ENCODE results near the gene SEZ6L.

SEZ6L gene

DNA sequence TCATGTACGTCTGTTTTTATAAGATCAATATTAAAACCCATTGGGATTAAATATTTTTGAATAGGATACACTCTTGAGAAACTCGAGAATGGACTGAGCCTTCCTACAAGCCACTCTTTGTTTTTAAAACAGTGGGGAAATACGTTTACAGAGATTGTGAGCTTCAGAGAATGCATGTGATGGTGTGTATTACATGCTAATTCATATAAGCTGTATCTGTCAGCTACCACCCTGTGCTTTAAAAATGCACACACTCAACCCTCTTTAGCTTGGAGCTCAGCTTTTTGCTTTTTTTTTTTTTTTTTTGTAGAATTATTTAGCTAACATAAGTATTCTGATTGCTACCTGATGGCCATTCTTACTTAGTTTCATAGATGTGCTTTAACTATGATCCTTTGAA lies 213.5 kb downstream of the SEZ6L start:
- H3K36me3 ChIP-seq (ENCODE audit: insufficient read depth, low read length), result no peaks in the 10 kb centered on the region
- no peak overlapping the region for H3K4me2 ChIP-seq (ENCODE audit: low read depth, low read length, poor library complexity, severe bottlenecking)
- no peaks in the 10 kb centered on the region for H3K9me3 ChIP-seq (ENCODE audit: insufficient read depth, low read depth, low read length)
- no peaks in the 10 kb centered on the region for H3F3A ChIP-seq (ENCODE audit: low read depth)
- TF ChIP-seq EZH2phosphoT487 (IDR thresholded peaks at IDR 0.05; ENCODE audit: borderline replicate concordance), result no peak
- TF ChIP-seq, protein P1, sequence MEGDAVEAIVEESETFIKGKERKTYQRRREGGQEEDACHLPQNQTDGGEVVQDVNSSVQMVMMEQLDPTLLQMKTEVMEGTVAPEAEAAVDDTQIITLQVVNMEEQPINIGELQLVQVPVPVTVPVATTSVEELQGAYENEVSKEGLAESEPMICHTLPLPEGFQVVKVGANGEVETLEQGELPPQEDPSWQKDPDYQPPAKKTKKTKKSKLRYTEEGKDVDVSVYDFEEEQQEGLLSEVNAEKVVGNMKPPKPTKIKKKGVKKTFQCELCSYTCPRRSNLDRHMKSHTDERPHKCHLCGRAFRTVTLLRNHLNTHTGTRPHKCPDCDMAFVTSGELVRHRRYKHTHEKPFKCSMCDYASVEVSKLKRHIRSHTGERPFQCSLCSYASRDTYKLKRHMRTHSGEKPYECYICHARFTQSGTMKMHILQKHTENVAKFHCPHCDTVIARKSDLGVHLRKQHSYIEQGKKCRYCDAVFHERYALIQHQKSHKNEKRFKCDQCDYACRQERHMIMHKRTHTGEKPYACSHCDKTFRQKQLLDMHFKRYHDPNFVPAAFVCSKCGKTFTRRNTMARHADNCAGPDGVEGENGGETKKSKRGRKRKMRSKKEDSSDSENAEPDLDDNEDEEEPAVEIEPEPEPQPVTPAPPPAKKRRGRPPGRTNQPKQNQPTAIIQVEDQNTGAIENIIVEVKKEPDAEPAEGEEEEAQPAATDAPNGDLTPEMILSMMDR (conservative IDR thresholded peaks at IDR 0.05; ENCODE audit: low read length), result no peak
- H3K27me3 ChIP-seq (ENCODE audit: insufficient read depth, low read length, poor library complexity, severe bottlenecking), result peaks cover 8% of the 10 kb centered on the region
- no peak overlapping the region for H3K4me3 ChIP-seq (ENCODE audit: low read length, poor library complexity, severe bottlenecking)
- no peaks in the 10 kb centered on the region for H4K20me1 ChIP-seq (ENCODE audit: insufficient read depth, low read length, poor library complexity, severe bottlenecking)
- no peak overlapping the region for H2AFZ ChIP-seq (ENCODE audit: low read length)
- no peaks in the 10 kb centered on the region for H3K9me2 ChIP-seq (replicated peaks; ENCODE audit: low read depth, low read length)
- no peak overlapping the region for H3K9ac ChIP-seq (ENCODE audit: low read depth, low read length, poor library complexity, severe bottlenecking)
- H3K4me1 ChIP-seq (ENCODE audit: insufficient read depth, low read length, poor library complexity, severe bottlenecking), result no peaks in the 10 kb centered on the region
- H3K79me2 ChIP-seq (ENCODE audit: insufficient read depth, low read length), result no peaks in the 10 kb centered on the region

DNA sequence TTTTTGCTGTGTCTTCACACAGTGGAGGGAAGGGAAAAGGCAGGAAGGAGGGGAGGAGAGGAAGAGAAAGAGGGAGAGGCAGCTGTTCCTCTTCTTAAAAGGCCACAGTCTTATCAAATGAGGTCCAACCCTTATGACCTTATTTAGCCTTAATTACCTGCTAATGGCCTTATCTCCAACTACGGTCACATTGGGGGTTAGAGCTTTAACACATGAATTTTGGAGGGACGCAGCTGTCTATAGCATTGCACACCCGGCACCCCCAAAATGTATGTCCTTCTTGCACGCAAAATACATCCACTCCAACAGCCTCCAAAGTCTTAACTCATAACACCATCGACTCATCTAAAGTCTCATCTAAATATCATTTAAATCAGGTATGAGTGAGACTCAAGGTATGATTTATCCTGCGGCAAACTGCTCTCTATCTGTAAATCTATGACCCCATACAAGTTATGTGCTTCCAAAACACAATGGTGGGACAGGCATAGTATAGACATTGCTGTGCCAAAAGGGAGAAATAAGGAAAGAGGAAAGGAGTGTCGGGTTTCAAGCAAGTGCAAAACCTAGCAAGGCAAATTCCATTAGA lies 214.8 kb downstream of the SEZ6L start:
- no peak overlapping the region for H3K4me3 ChIP-seq (ENCODE audit: low read length, poor library complexity, severe bottlenecking)
- no peaks in the 10 kb centered on the region for H3F3A ChIP-seq (ENCODE audit: low read depth)
- H3K9me2 ChIP-seq (replicated peaks; ENCODE audit: low read depth, low read length), result no peaks in the 10 kb centered on the region
- H3K4me1 ChIP-seq (ENCODE audit: insufficient read depth, low read length, poor library complexity, severe bottlenecking), result no peaks in the 10 kb centered on the region
- H3K36me3 ChIP-seq (ENCODE audit: insufficient read depth, low read length), result no peaks in the 10 kb centered on the region
- no peak overlapping the region for H3K9ac ChIP-seq (ENCODE audit: low read depth, low read length, poor library complexity, severe bottlenecking)
- H3K79me2 ChIP-seq (ENCODE audit: insufficient read depth, low read length), result no peaks in the 10 kb centered on the region
- no peak overlapping the region for H2AFZ ChIP-seq (ENCODE audit: low read length)
- no peak overlapping the region for H3K4me2 ChIP-seq (ENCODE audit: low read depth, low read length, poor library complexity, severe bottlenecking)
- no peaks in the 10 kb centered on the region for H3K9me3 ChIP-seq (ENCODE audit: insufficient read depth, low read depth, low read length)
- H4K20me1 ChIP-seq (ENCODE audit: insufficient read depth, low read length, poor library complexity, severe bottlenecking), result no peaks in the 10 kb centered on the region
- TF ChIP-seq EZH2phosphoT487 (IDR thresholded peaks at IDR 0.05; ENCODE audit: borderline replicate concordance), result no peak
- peaks cover 8% of the 10 kb centered on the region for H3K27me3 ChIP-seq (ENCODE audit: insufficient read depth, low read length, poor library complexity, severe bottlenecking)

DNA sequence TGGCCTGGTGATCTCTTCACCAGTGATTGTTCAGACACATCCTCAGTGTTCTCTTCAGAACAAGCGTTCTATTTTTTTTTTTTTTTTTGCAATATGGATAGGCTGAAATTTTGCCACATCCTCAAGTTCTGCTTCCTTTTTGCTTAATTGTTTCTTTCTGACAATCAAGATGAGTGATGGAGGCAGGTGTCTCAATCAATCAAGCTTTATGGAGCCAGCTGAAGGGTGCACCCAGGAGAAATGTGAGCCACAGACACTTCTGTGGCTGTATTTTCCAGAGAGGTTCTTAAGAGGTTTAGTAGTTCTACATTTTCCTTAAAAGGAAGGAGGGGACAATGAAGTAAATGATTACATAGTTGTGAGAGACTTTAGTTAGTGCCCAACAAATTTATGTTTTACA lies 215.9 kb downstream of the SEZ6L start:
- H2AFZ ChIP-seq (ENCODE audit: low read length), result no peak overlapping the region
- no peaks in the 10 kb centered on the region for H3K9me2 ChIP-seq (replicated peaks; ENCODE audit: low read depth, low read length)
- no peak overlapping the region for H3K9ac ChIP-seq (ENCODE audit: low read depth, low read length, poor library complexity, severe bottlenecking)
- H3K4me1 ChIP-seq (ENCODE audit: insufficient read depth, low read length, poor library complexity, severe bottlenecking), result no peaks in the 10 kb centered on the region
- H3K4me2 ChIP-seq (ENCODE audit: low read depth, low read length, poor library complexity, severe bottlenecking), result no peak overlapping the region
- no peaks in the 10 kb centered on the region for H4K20me1 ChIP-seq (ENCODE audit: insufficient read depth, low read length, poor library complexity, severe bottlenecking)
- no peaks in the 10 kb centered on the region for H3K36me3 ChIP-seq (ENCODE audit: insufficient read depth, low read length)
- no peaks in the 10 kb centered on the region for H3K9me3 ChIP-seq (ENCODE audit: insufficient read depth, low read depth, low read length)
- H3K27me3 ChIP-seq (ENCODE audit: insufficient read depth, low read length, poor library complexity, severe bottlenecking), result peaks cover 8% of the 10 kb centered on the region
- H3K4me3 ChIP-seq (ENCODE audit: low read length, poor library complexity, severe bottlenecking), result no peak overlapping the region
- no peaks in the 10 kb centered on the region for H3F3A ChIP-seq (ENCODE audit: low read depth)
- no peaks in the 10 kb centered on the region for H3K79me2 ChIP-seq (ENCODE audit: insufficient read depth, low read length)
- no peak for TF ChIP-seq EZH2phosphoT487 (IDR thresholded peaks at IDR 0.05; ENCODE audit: borderline replicate concordance)
- TF ChIP-seq, protein P1 (conservative IDR thresholded peaks at IDR 0.05; ENCODE audit: low read length), result no peak

DNA sequence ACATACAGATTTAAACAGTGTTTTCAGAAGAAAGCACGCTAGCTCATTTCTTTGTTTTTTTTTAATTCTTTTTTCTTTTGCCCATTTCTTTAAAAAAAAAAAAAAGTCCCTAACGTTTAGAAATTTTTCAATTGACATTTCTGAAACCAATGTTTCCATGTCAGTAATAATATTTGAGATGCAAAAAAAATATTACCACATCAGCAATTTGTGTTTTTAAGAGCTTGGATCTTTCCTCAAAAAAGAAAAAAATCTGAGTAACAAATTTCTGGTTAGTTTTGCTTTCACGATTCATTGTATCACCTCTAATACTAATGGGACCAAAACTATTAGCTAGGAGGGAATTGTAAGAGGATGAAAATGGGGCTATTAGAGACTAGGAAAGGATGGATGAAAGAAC lies 219.9 kb downstream of the SEZ6L start:
- Histone ChIP-seq H3F3A (ENCODE audit: low read depth) (no peaks in the 10 kb centered on the region), H3K9me3 (ENCODE audit: insufficient read depth, low read depth, low read length) (no peaks in the 10 kb centered on the region), H3K9me2 (replicated peaks; ENCODE audit: low read depth, low read length) (no peaks in the 10 kb centered on the region), H3K4me2 (ENCODE audit: low read depth, low read length, poor library complexity, severe bottlenecking) (no peak overlapping the region), H3K79me2 (ENCODE audit: insufficient read depth, low read length) (no peaks in the 10 kb centered on the region), H3K4me1 (ENCODE audit: insufficient read depth, low read length, poor library complexity, severe bottlenecking) (no peaks in the 10 kb centered on the region), H3K4me3 (ENCODE audit: low read length, poor library complexity, severe bottlenecking) (no peak overlapping the region), H3K27me3 (ENCODE audit: insufficient read depth, low read length, poor library complexity, severe bottlenecking) (no peaks in the 10 kb centered on the region), H2AFZ (ENCODE audit: low read length) (no peak overlapping the region), H4K20me1 (ENCODE audit: insufficient read depth, low read length, poor library complexity, severe bottlenecking) (no peaks in the 10 kb centered on the region), H3K36me3 (ENCODE audit: insufficient read depth, low read length) (no peaks in the 10 kb centered on the region), H3K9ac (ENCODE audit: low read depth, low read length, poor library complexity, severe bottlenecking) (no peak overlapping the region)
- no peak for TF ChIP-seq EZH2phosphoT487 (IDR thresholded peaks at IDR 0.05; ENCODE audit: borderline replicate concordance)
- TF ChIP-seq, protein P1 (conservative IDR thresholded peaks at IDR 0.05; ENCODE audit: low read length), result no peak

Measured in Loucy (cell line).